PFSK-1 (cell line): Measurements from ENCODE around the gene OR4K17.

Experiments
- FOXP2 ChIP-seq: optimal IDR thresholded peaks from 2 replicates; pipeline ENCODE3; 2011; ENCODE audit warnings: borderline replicate concordance, control low read depth, inconsistent platforms; ENCODE audit not compliant: insufficient read depth; ENCODE audit errors: extremely low read length, extremely low read depth
- POLR2AphosphoS5 ChIP-seq: IDR thresholded peaks from 2 replicates; pipeline ENCODE4 v1.6.1; 2012; ENCODE audit warnings: low read depth, mild to moderate bottlenecking, control low read depth, low read length, moderate library complexity
- REST ChIP-seq, 2 experiments: IDR thresholded peaks; 2 replicates each; pipeline versions ENCODE4 v1.6.1 to v1.8.0; 2011 to 2012; ENCODE audit warnings: low read depth in 2 of 2, low read length in 2 of 2, control low read depth in 1 of 2, inconsistent platforms in 1 of 2, mild to moderate bottlenecking in 1 of 2, moderate library complexity in 1 of 2; ENCODE audit not compliant: insufficient read depth in 1 of 2
- SIN3A ChIP-seq: IDR thresholded peaks from 2 replicates; pipeline ENCODE4 v1.6.1; 2012; ENCODE audit warnings: mild to moderate bottlenecking, low read length, moderate library complexity, borderline replicate concordance; ENCODE audit not compliant: insufficient read depth
- TAF1 ChIP-seq: IDR thresholded peaks from 2 replicates; pipeline ENCODE4 v1.6.1; 2012; ENCODE audit warnings: low read length, control low read depth, borderline replicate concordance; ENCODE audit not compliant: insufficient read depth

Gene OR4K17

GRCh38 chr14:20118795-20119194 is 8.3 kb downstream of the OR4K17 start:
- TF ChIP-seq SIN3A: no peak
- TF ChIP-seq REST (IDR thresholded peaks at IDR 0.05; ENCODE audit: insufficient read depth in 1 of 2, low read depth in 2 of 2, low read length in 2 of 2): no peak
- TF ChIP-seq FOXP2: no peak
- TF ChIP-seq TAF1: no peak

- TF ChIP-seq TAF1 (no peak), FOXP2 (no peak), SIN3A (no peak), POLR2AphosphoS5 (no peak), REST (IDR thresholded peaks at IDR 0.05; ENCODE audit: insufficient read depth in 1 of 2, low read depth in 2 of 2, low read length in 2 of 2) (no peak)
Observed at GRCh38 chr14:20138520-20138919, 28.0 kb downstream of the OR4K17 start, which contains the start of gene OR4N5. Gene OR4N5 (plus strand): TSS chr14:20138820. CDS start chr14:20143736, 4,916 bp downstream.

- TF ChIP-seq FOXP2: no peak
- no peak for TF ChIP-seq REST (IDR thresholded peaks at IDR 0.05; ENCODE audit: insufficient read depth in 1 of 2, low read depth in 2 of 2, low read length in 2 of 2)
- no peak for TF ChIP-seq SIN3A
- no peak for TF ChIP-seq POLR2AphosphoS5
- no peak for TF ChIP-seq TAF1
Observed at GRCh38 chr14:20143911-20144310, 33.4 kb downstream of the OR4K17 start.

DNA sequence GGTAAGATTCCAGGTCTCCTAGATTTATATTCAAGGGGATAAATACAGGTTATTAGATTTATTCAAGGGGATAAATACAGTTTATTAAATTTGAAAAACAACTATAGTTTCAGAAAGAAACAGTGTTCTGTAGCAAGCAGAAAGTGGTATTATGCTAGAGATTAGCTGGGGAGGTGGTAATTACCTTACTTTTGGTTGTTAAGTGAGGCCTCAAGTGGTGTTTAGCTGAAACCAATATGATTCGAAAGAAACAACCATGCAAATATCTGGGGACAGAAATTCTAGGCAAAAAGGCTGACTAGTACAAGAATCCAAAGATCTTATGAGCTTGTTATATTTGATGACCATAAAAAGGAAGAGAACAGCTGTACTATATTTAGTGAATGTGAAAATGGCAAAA is 34.3 kb downstream of the OR4K17 start:
- no peak for TF ChIP-seq SIN3A
- TF ChIP-seq TAF1: no peak
- no peak for TF ChIP-seq REST (IDR thresholded peaks at IDR 0.05; ENCODE audit: insufficient read depth in 1 of 2, low read depth in 2 of 2, low read length in 2 of 2)
- TF ChIP-seq POLR2AphosphoS5: no peak
- TF ChIP-seq FOXP2: no peak

GRCh38 chr14:20164462-20164861 is 53.9 kb downstream of the OR4K17 start:
- TF ChIP-seq REST (IDR thresholded peaks at IDR 0.05; ENCODE audit: insufficient read depth in 1 of 2, low read depth in 2 of 2, low read length in 2 of 2) (no peak), POLR2AphosphoS5 (no peak), FOXP2 (no peak), SIN3A (no peak), TAF1 (no peak)
